Endothelial cell of umbilical vein (primary cell): Measurements from ENCODE around the gene DMD. TPM values are rescaled to one million over a fixed set of nuclear protein-coding genes. Genes with fewer than 3 reads are reported as not detected.

Experiments
- BruUV-seq: library from RNA; stranded (reverse); fragments of 400-500 nt; replicated peaks from 2 replicates; lab custom pipeline; 2021; lab: Mats Ljungman, UMichigan
- CTCF ChIA-PET: fragments of 300-600, 350-600 bp; sonication (Branson Sonifier 250); formaldehyde crosslinking; loops from one replicate; lab custom pipeline; 2021; ENCODE audit warnings: antibody characterized with exemption, inconsistent platforms; lab: Charles Lee
- POLR2A ChIA-PET: fragments of 300-600, 350-600 bp; sonication (Branson Sonifier 250); formaldehyde crosslinking; loops from one replicate; lab custom pipeline; 2021; ENCODE audit warnings: antibody characterized with exemption, inconsistent platforms; lab: Charles Lee
- DNase-seq: peaks from one replicate; pipeline ENCODE4 v3.0.0-alpha.2; 2011; ENCODE audit warnings: low read depth, low spot score
- FAIRE-seq: peaks from 2 replicates; lab custom pipeline; 2011; peaks lifted over from hg19 to GRCh38; lab: Jason Lieb, UNC
- H2AFZ ChIP-seq: 2 replicates; pipeline ENCODE4 v1.6.0; 2012; ENCODE audit warnings: low read depth, low read length, control low read depth, inconsistent platforms
- H3K27ac ChIP-seq: 2 replicates; pipeline ENCODE4 v1.5.1; 2011; ENCODE audit warnings: low read depth, mild to moderate bottlenecking, control low read depth, low read length, moderate library complexity; ENCODE audit not compliant: insufficient read depth
- H3K27me3 ChIP-seq, 2 experiments: 2 replicates each; pipeline versions ENCODE4 v1.6.0 to v1.6.1; 2011; ENCODE audit warnings: low read length in 2 of 2, mixed read lengths in 1 of 2; ENCODE audit not compliant: control insufficient read depth in 2 of 2, insufficient read depth in 2 of 2
- H3K36me3 ChIP-seq, 2 experiments: 2 replicates in 1 of 2; 3 replicates in 1 of 2; pipeline ENCODE4 v1.5.1; 2011; ENCODE audit warnings: low read length in 2 of 2, mild to moderate bottlenecking in 1 of 2, moderate library complexity in 1 of 2; ENCODE audit not compliant: control insufficient read depth in 2 of 2, insufficient read depth in 2 of 2; ENCODE audit errors: extremely low read depth in 1 of 2
- H3K4me1 ChIP-seq: 3 replicates; pipeline ENCODE4 v1.5.1; 2011; ENCODE audit warnings: mild to moderate bottlenecking, low read length; ENCODE audit not compliant: control insufficient read depth, insufficient read depth; ENCODE audit errors: extremely low read depth
- H3K4me2 ChIP-seq: 2 replicates; pipeline ENCODE4 v1.6.1; 2011; ENCODE audit warnings: low read length, control low read depth, mixed read lengths; ENCODE audit not compliant: insufficient read depth
- H3K4me3 ChIP-seq, 3 experiments: fragments of 200-600 bp in 1 of 3; sonication (generic), shearing (Covaris generic) in 1 of 3; replicated peaks in 1 of 3; 2 replicates each; pipeline ENCODE4 v1.5.1; 2011 to 2016; ENCODE audit warnings: control low read depth in 3 of 3, low read length in 3 of 3, mild to moderate bottlenecking in 2 of 3, inconsistent platforms in 1 of 3, low read depth in 1 of 3, moderate library complexity in 1 of 3; ENCODE audit not compliant: insufficient read depth in 1 of 3
- H3K79me2 ChIP-seq: 2 replicates; pipeline ENCODE4 v1.6.0; 2012; ENCODE audit warnings: low read length, inconsistent platforms; ENCODE audit not compliant: control insufficient read depth, insufficient read depth
- H3K9ac ChIP-seq: replicated peaks from 2 replicates; pipeline ENCODE3; 2011; ENCODE audit warnings: low read length, control low read depth; ENCODE audit not compliant: insufficient read depth; ENCODE audit errors: extremely low read depth
- H3K9me1 ChIP-seq: replicated peaks from 3 replicates; pipeline ENCODE4 v1.6.0; 2011; ENCODE audit warnings: mild to moderate bottlenecking, low read length; ENCODE audit not compliant: control insufficient read depth, insufficient read depth; ENCODE audit errors: extremely low read depth
- H3K9me3 ChIP-seq: replicated peaks from 2 replicates; pipeline ENCODE4 v1.5.1; 2012; ENCODE audit warnings: low read length, inconsistent platforms; ENCODE audit not compliant: control insufficient read depth, insufficient read depth
- H4K20me1 ChIP-seq: replicated peaks from 2 replicates; pipeline ENCODE3; 2011; ENCODE audit warnings: mild to moderate bottlenecking, low read length; ENCODE audit not compliant: control insufficient read depth, insufficient read depth; ENCODE audit errors: extremely low read depth
- EZH2 ChIP-seq: IDR thresholded peaks from 2 replicates; pipeline ENCODE4 v1.6.1; 2012; ENCODE audit warnings: borderline replicate concordance, low read depth, mild to moderate bottlenecking, moderate library complexity, low read length, inconsistent platforms; ENCODE audit not compliant: severe bottlenecking
- FOS ChIP-seq: IDR thresholded peaks from 2 replicates; pipeline ENCODE4 v1.6.1; 2011; ENCODE audit warnings: mild to moderate bottlenecking, low read length, moderate library complexity, borderline replicate concordance; ENCODE audit not compliant: insufficient read depth
- POLR2A ChIP-seq: IDR thresholded peaks from 2 replicates; pipeline ENCODE4 v1.6.1; 2012; ENCODE audit warnings: low read depth, mild to moderate bottlenecking, control low read depth, low read length
- POLR2AphosphoS5 ChIP-seq: IDR thresholded peaks from 2 replicates; pipeline ENCODE4 v1.6.1; 2012; ENCODE audit warnings: low read depth, mild to moderate bottlenecking, control low read depth, low read length, moderate library complexity; ENCODE audit not compliant: insufficient read depth
- dilution Hi-C: fragments of 300-500 bp; cut with MboI; formaldehyde crosslinking; loops from one replicate; pipeline ENCODE4 v1.15.0; 2019; ENCODE audit warnings: low sequenced_read_pairs; ENCODE audit not compliant: extremely low pct_ligation_motif_present
- intact Hi-C: fragments of 100-400 bp; cut with micrococcal nuclease; formaldehyde crosslinking; loops from one replicate; pipeline ENCODE4 v1.10.0; 2022
- polyA plus RNA-seq, 4 experiments: library from polyadenylated mRNA; depleted of rRNA in 3 of 4; stranded (reverse) in 3 of 4; unstranded in 1 of 4; fragments of >200 nt; gene quantifications; 2 replicates each; pipeline versions ENCODE4 v1.2.1 to v1.2.3, GENCODE V29; 2011 to 2012; ENCODE audit warnings: missing spikeins in 1 of 4
- total RNA-seq: library from RNA; stranded (reverse); gene quantifications from 2 replicates; pipeline ENCODE4 v1.2.3, GENCODE V29; 2021
- TF ChIP-seq, protein P1 (sequence below): IDR thresholded peaks from 2 replicates; pipeline ENCODE4 v1.6.1; 2011; ENCODE audit not compliant: insufficient read depth, insufficient read length
- TF ChIP-seq, protein P2 (sequence below), 2 donors: IDR thresholded peaks; 1 replicate in 1 of 2; 2 replicates in 1 of 2; pipeline ENCODE4 v1.5.1; 2011; ENCODE audit warnings: low read length in 2 of 2, mild to moderate bottlenecking in 2 of 2, moderate library complexity in 2 of 2, control low read depth in 1 of 2, inconsistent platforms in 1 of 2, low read depth in 1 of 2; ENCODE audit not compliant: insufficient read depth in 1 of 2; ENCODE audit errors: extremely low read depth in 1 of 2

Gene DMD
- total and polyA plus RNA-seq, 2 donors (not counting 3 experiments of a cell fraction or from before 2014, with no cell fraction given): 7.3 to 9.0 TPM

DNA sequence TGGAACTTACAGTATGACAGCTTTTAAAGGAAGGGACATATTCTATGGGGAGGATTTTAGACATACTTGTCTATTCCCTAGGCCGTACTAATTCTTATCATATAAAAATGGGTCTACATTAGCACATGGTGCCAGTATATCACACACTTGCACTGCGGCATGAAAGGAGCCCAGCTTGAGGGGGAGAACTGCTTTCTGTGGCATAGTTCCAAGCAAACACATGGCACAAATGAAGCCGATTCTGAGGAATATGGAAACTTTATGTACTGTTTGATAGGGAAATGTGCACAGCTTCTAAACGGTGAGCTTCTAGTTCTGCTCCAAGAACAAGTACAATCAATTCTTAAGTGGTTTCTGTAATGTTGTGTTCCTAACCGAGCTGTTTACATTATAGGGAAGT lies 1463.9 kb downstream of the DMD start:
- Histone ChIP-seq H3K9ac (no peak overlapping the region), H3K4me1 (no peaks in the 10 kb centered on the region), H3K27me3 (no peaks in the 10 kb centered on the region), H3K9me3 (no peaks in the 10 kb centered on the region), H3K4me2 (no peak overlapping the region), H3K36me3 (no peaks in the 10 kb centered on the region), H4K20me1 (no peaks in the 10 kb centered on the region), H2AFZ (no peak overlapping the region), H3K27ac (no peak overlapping the region), H3K4me3 (no peak overlapping the region), H3K79me2 (no peaks in the 10 kb centered on the region), H3K9me1 (no peaks in the 10 kb centered on the region)
- dilution Hi-C loops (no loop called here), intact Hi-C loops (no loop called here)
- ChIA-PET POLR2A (no interaction called here), CTCF (no interaction called here)
- FAIRE-seq (no peak), DNase-seq (no peak)
- no peak for TF ChIP-seq FOS
- TF ChIP-seq POLR2A: no peak
- BruUV-seq: no TSS peak

DNA sequence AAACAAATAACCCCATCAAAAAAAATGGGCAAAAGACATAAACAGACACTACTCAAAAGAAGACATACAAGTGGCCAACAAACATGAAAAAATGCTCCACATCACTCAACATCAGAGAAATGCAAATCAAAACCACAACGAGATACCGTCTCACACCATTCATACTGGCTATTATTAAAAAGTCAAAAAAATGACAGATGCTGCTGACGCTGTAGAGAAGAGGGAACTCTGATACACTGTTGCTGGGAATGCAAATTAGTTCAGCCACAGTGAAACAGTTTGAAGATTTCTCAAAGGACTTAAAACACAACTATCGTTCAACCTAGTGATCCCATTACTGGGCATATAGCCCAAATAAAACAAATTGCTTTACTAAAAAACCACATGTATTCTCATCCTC lies 1468.3 kb downstream of the DMD start:
- Histone ChIP-seq H3K36me3 (no peaks in the 10 kb centered on the region), H3K4me1 (no peaks in the 10 kb centered on the region), H3K27me3 (no peaks in the 10 kb centered on the region), H3K4me3 (no peak overlapping the region), H3K9me3 (no peaks in the 10 kb centered on the region), H2AFZ (no peak overlapping the region), H3K9ac (no peak overlapping the region), H3K27ac (no peak overlapping the region), H3K79me2 (no peaks in the 10 kb centered on the region), H3K4me2 (no peak overlapping the region), H4K20me1 (no peaks in the 10 kb centered on the region), H3K9me1 (no peaks in the 10 kb centered on the region)
- no TSS peak for BruUV-seq
- intact Hi-C loops: no loop called here
- CTCF ChIA-PET: no interaction called here
- dilution Hi-C loops: no loop called here
- TF ChIP-seq, protein P1, sequence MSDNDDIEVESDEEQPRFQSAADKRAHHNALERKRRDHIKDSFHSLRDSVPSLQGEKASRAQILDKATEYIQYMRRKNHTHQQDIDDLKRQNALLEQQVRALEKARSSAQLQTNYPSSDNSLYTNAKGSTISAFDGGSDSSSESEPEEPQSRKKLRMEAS: no peak
- TF ChIP-seq EZH2: no peak
- TF ChIP-seq POLR2AphosphoS5: no peak
- TF ChIP-seq POLR2A: no peak
- TF ChIP-seq, protein P2, sequence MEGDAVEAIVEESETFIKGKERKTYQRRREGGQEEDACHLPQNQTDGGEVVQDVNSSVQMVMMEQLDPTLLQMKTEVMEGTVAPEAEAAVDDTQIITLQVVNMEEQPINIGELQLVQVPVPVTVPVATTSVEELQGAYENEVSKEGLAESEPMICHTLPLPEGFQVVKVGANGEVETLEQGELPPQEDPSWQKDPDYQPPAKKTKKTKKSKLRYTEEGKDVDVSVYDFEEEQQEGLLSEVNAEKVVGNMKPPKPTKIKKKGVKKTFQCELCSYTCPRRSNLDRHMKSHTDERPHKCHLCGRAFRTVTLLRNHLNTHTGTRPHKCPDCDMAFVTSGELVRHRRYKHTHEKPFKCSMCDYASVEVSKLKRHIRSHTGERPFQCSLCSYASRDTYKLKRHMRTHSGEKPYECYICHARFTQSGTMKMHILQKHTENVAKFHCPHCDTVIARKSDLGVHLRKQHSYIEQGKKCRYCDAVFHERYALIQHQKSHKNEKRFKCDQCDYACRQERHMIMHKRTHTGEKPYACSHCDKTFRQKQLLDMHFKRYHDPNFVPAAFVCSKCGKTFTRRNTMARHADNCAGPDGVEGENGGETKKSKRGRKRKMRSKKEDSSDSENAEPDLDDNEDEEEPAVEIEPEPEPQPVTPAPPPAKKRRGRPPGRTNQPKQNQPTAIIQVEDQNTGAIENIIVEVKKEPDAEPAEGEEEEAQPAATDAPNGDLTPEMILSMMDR (IDR thresholded peaks at IDR 0.05; ENCODE audit: extremely low read depth in 1 of 2, insufficient read depth in 1 of 2, low read depth in 1 of 2, low read length in 2 of 2): no peak
- no peak for TF ChIP-seq FOS
- POLR2A ChIA-PET: no interaction called here
- FAIRE-seq (no peak), DNase-seq (no peak)
